ENCODE data around the gene KIFC3.
"Not testable (repeated sequence)": the region's sequence is repeated elsewhere in the genome, so short reads cannot be mapped to it uniquely, and the experiment has no call there.

KIFC3 gene

DNA sequence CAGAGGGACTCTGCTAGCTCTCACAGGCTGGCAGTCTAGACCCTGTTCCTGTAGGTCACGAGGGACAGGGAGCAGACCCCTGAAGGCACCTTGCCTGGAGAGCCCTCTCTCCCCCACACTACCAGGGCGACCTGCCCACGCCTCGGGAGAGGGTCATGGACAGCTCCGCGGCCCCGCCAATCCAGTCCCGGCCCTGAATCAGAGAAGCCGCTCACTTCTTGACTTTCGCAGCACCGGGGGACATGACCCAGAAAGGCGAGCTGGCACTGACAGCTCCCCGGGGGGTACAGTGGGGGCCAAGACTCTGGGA is 5.1 kb downstream of the KIFC3 start:
- H3K4me3 ChIP-seq (ENCODE audit: low read depth, low read length), result no peak overlapping the region
- TF ChIP-seq, protein P1, sequence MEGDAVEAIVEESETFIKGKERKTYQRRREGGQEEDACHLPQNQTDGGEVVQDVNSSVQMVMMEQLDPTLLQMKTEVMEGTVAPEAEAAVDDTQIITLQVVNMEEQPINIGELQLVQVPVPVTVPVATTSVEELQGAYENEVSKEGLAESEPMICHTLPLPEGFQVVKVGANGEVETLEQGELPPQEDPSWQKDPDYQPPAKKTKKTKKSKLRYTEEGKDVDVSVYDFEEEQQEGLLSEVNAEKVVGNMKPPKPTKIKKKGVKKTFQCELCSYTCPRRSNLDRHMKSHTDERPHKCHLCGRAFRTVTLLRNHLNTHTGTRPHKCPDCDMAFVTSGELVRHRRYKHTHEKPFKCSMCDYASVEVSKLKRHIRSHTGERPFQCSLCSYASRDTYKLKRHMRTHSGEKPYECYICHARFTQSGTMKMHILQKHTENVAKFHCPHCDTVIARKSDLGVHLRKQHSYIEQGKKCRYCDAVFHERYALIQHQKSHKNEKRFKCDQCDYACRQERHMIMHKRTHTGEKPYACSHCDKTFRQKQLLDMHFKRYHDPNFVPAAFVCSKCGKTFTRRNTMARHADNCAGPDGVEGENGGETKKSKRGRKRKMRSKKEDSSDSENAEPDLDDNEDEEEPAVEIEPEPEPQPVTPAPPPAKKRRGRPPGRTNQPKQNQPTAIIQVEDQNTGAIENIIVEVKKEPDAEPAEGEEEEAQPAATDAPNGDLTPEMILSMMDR (IDR thresholded peaks at IDR 0.05; ENCODE audit: low read depth, low read length), result no peak

DNA sequence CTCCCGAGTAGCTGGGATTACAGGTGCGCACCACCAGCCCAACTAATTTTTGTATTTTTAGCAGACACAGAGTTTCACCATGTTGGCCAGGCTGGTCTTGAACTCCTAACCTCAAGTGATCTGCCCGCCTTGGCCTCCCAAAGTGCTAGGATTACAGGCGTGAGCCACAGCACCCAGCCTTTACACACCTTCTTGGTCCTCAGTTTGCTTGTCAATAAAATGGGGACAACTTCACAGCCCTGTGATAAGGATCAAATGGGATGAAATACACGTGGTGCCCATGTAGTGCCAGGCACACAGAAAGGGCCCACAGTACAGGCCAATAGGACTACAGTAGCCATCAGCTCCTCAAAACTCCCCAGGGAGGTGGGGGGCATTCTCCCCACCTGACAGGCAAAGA is 6.3 kb downstream of the KIFC3 start:
- not testable (repeated sequence) for H3K4me3 ChIP-seq (ENCODE audit: low read depth, low read length)

DNA sequence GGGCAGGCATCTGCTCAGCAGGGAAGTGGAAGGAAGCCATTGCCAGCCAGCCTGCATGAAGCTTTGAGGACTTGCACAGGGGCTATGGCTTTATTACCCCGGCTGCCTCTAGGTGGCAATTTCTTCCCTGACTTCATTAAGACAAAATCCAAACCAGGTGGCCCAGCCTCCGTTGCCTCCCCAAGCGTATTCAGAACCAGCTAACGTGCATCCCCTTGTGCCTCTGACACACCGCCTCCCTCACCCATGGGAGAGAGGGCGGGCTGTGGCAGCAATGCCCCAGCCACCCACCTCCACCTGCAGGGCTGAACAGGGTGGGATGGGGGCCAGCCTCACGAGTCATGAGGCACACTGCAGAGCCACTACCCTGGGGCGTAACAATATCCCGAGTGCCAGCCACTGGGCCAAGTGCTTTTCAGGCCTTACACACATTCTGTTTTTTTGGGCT is 6.8 kb downstream of the KIFC3 start:
- TF ChIP-seq, protein P1 (IDR thresholded peaks at IDR 0.05; ENCODE audit: low read depth, low read length), result 0 out of 2 replicates have a peak, but pooled peaks have one; percentile 25

DNA sequence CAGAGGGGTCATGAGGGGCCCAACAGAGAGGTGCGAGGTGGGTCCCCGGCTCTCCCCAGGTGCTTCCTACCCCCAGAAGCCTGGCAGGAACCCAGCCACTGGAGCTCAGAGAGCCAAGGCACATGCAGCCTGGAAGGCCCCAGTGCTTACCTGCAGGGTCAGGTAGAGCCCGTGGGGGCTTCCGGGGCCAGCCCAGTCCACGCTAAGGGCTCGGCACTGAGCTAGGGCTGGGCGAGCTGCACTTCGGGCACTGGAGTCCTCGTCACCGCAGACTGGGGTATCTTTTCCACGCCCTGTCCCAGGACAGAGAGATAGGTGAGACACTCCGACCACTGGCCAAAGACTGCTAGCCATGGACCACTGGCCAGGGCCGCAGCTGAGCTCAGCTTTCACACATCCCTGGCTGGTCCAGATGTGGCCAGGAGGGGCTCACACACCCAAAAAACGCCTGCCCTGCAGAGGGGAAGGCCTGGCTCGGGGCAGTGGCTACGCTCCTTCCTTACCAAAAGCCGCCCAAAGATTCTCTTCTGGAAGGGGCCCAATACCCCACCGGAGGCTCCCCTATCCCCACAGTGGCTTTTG is 7.4 kb downstream of the KIFC3 start:
- no peak overlapping the region for H3K4me3 ChIP-seq (ENCODE audit: low read depth, low read length)
- TF ChIP-seq, protein P1 (IDR thresholded peaks at IDR 0.05; ENCODE audit: low read depth, low read length), result no peak

More for the DNA sequence above, 6.8 kb downstream of the KIFC3 start:
- H3K4me3 ChIP-seq (ENCODE audit: low read depth, low read length), result no peak overlapping the region

DNA sequence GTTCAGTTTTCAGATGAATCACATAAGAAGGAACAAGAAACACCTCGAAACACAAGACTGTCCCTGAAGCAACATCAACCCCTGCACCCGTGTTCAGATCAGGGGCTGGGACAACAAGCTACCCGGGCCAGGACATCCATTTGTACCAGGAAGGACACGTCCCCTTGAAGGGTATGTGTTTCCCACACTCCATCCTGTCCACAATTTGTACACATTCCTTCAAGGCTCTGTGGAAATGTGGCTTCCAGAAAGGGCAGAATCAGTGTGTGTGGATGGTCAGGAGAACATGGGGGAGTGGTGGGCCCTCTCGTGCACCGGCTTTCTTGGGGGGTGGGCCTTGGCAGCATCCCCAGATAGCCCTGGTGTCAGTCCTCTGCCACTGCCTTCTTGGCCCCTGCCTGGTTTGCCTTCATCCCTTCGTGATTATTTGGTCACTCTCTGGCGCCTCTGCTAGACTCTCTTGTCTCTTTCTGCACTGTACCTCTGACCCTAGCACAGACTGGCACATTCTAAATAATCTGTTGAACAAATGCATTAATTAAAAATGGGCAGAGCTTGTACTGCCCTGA is 10.3 kb downstream of the KIFC3 start:
- TF ChIP-seq, protein P1 (IDR thresholded peaks at IDR 0.05; ENCODE audit: low read depth, low read length), result no peak
- H3K4me3 ChIP-seq (ENCODE audit: low read depth, low read length), result no peak overlapping the region

DNA sequence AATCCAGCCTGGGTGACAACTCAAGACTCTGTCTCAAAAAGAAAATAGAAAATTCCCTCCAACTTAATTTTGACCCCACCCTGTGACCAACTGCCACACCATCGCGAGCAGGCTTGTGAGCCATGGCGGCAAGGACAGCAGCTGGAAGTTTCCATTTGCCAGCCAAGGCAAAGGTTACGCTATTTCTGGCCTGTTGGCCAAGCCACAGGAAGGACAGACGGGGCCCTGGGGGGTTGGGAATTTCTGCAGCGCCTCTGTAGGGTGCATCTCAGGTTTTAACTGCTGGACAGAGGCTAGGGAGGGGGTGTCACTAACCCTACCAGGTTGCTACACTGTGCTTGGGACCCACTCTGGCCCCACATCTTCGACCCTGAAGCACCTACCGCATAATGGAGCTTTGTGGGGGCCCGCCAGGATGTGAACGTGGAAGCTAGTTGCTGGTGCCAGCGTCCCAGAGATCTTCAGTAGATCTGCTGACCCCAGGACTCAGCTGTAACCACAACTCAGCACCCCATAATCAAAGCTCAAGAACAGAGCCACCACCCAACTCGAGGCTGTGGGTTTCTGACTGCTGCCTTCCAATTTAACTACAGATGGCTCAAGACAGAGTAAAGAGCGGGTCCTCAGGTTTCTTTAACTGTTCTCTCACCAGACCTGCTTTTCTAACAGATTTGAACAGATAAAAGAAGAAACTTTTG is 10.9 kb downstream of the KIFC3 start:
- TF ChIP-seq, protein P1 (IDR thresholded peaks at IDR 0.05; ENCODE audit: low read depth, low read length), result no peak
- H3K4me3 ChIP-seq (ENCODE audit: low read depth, low read length), result no peak overlapping the region

DNA sequence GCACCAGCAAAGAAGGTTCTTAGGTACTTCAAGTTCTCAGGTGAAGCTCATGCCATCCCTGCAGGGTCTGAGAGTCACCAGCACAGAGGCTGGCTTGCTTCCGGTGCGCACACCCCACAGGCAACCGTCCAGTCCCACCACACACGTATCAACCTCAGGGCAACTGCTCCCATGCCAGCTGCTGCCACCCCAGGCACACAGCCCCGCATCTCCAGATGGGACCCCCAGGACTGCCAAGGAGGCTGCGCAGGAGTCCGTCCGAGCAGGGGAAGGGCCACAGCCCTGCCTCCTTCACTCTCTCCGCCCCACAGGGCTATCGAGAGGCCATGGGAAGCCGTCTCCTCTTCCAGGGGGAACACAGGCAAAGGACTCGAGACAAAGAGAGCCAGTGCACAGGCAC is 13.3 kb downstream of the KIFC3 start:
- TF ChIP-seq, protein P1 (IDR thresholded peaks at IDR 0.05; ENCODE audit: low read depth, low read length), result no peak
- no peak overlapping the region for H3K4me3 ChIP-seq (ENCODE audit: low read depth, low read length)

Data from WI38 (cell line).